Renal pelvis (tissue), 12 donors: ENCODE results near the gene PPFIA2. TPM values are rescaled to one million over a fixed set of nuclear protein-coding genes. Genes with fewer than 3 reads are reported as not detected.

ENCODE experiments used
- DNase-seq: peaks from one replicate; pipeline ENCODE4 v3.0.0-alpha.2; 2013
- long read RNA-seq, 16 experiments: transcript quantifications; one replicate each; lab custom pipeline, GENCODE V29; 2026
- polyA plus RNA-seq, 3 donors: library from polyadenylated mRNA; unstranded; fragments of 120-200 nt; gene quantifications; one replicate each; pipeline ENCODE4 v1.2.1, GENCODE V29; 2013; ENCODE audit not compliant: insufficient read length in 3 of 3

The PPFIA2 gene
- 1 to 10 TPM; 5.0 to 8.3 (median 6.2) TPM for polyA plus RNA-seq
- long read RNA-seq, donor 1, result 0 reads
- long read RNA-seq, donor 2, result 0 reads
- long read RNA-seq, donor 3, result 0 reads
- long read RNA-seq, donor 4, result 0 reads
- long read RNA-seq, donor 5, result 0 reads
- long read RNA-seq, donor 6, result 0 reads
- long read RNA-seq, donor 7, result 0 reads
- long read RNA-seq, donor 8, result 0 reads
- long read RNA-seq, donor 9, result 0 reads
- long read RNA-seq, donor 10, partial matches to known transcripts, result 0 of 1 reads
- long read RNA-seq, donor 10, other reads (novel, unspliced or antisense), result 0 of 1 reads
- long read RNA-seq, donor 11, result 0 reads
- long read RNA-seq, donor 12, result 0 reads
- long read RNA-seq, donor 13, result 0 reads
- long read RNA-seq, donor 14, result 0 reads
- long read RNA-seq, donor 15, result 0 reads
- long read RNA-seq, donor 16, result 0 reads

DNA sequence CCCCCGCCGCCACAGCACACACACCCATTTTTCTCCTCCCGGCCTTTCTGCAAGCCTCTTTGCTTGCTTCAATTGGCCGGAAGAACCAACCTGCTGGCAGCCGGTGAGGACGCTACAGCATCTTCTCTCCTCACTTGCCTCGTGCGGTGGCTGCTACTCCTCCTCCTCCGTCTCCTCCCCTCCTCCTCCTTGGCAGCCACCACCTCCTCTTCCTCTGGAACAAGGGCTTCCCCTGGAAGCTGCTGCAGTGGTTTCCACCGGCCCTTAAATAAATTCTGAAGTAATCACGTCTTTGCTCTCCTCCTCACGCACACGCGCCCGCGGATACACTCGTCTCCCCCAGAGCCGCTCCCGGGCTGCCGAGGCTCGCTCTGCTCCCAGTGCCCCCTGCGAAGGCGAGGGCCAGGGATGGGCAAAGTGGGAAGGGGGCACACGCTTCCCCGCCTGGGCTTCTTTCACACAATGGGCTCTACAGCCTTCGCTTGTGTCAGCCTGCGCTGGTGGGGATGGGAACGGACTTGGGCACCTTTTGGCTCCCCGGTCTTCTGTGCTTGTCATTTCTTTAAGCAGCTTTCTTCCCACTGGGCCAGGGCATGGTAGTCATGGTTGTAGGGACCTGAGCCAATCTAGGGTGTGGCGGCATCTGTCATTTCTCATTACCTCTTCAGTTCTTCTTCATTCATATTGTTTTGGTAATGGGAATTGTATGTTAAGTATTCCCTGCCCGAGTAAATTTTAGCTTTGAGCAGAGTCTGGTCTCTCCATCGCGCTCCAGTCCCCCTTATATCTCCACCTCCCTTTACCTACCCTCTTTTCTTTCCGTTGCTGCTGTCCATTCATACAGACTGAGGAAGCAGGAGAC lies at the start of gene PPFIA2:
Gene PPFIA2 (minus strand): TSS at position 161 of the 862 bp plus-strand sequence.
- peak; percentile 29 for DNase-seq

DNA sequence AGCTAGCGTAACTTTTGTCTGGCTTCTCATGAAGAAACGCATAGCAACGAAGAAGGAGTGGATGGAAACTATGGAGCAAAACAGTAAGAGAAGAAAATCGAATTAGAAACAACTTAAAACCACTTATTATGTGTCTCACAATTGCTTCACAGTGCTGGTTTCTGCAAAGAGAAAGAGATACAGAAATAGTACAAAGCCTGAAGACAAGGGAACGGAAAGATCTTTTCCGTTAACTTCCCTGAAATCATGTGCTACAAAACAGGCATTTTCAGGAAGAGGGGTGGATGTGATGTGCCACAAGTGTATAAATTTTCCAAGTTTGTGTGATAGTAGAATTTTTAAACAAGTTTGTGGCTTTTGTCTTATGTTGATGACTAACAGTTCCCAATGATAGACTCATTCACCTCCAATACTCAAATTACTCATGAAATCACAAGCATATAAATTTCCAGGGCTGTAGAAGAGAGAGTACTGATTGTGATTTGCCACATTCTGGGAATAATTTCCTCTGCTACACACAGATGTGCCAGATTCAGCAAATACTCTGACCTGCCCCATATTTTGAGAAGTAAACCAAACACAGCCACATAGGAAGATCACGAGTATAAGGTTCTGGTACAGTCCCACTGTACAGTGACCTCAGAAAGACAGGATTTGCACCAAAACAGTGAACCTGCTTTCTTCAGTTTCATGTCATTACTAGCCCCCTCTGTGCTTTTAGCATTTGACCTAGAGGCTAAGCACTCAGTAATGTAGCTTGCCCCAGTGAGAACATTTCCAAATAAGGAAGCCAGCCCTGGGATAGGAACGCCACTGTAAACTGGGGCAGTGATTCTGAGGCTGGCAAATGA lies 41.4 kb upstream of the PPFIA2 start:
- no peak for DNase-seq

DNA sequence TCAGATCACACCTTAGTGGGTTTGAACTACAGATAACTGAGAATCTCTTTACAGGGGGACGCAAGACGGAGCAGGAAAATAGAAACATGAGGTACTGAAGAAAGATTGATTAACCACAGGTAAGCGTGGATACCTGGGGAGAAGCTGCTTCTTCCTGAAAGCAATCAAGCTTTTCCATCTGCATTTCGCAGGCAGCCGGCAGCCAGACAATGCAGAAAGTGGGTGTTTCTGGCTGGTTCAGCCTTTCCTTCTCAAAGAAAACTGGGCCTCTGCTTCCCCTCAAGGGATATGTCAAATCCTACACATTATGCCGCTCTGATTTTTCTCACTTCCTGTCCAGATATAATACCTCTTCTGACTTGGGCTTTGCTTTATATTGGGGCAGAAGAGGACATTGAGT lies 39.1 kb upstream of the PPFIA2 start:
- no peak for DNase-seq

DNA sequence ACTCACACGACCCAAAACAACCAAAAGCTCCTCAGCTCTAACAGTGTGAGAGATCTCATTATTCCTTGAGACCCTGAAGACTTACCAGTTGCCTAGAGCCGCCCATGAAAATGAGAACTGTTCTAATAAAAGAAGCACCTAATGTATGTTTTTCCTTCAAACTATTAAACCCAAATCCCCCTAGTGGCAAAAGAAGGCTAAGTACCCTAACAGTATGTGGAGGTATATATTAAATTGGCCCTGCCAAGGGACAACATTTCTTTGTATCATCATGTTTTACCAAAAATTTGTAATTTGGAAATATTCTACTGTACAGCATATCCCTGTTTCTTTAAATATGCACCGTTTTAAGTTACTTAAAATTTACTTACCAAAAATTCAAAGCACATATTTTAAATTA lies 38.0 kb upstream of the PPFIA2 start:
- no peak for DNase-seq

DNA sequence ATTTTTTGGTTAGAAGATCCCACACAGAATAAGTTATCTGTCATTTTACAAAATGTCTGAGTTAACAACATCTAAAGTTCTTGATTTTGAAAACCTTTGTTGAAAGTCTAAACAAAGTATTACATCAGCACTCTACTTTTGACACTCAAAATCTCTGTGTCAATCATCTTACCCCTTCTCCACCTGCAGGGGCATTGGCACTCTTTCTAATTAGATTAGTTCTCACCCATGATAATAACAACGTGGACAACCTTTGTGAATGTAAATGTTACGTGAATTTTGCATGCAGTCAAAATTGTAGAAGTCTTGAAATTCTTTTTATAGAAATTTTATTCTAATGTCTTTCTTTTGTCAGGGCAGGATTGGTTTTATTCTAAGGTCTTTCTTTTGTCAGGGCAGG lies 33.5 kb upstream of the PPFIA2 start:
- no peak for DNase-seq

DNA sequence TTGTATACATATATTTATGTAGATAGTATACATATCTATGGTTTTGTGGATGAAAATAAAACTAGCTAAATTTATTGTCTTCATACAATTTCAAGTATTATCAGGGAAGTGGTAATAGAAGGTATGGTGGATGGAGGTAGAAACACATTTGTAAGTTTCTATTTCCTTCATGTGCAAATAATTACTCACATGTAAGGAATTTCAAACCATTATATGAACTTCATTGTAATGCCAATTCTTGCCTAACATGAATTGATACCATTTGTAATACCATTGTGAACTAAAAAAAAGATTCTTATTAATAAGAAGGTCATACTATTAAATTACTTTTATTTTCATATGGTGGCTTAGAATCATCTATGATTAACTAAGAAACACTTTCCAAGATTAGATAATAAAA lies 20.1 kb upstream of the PPFIA2 start:
- DNase-seq, result no peak

DNA sequence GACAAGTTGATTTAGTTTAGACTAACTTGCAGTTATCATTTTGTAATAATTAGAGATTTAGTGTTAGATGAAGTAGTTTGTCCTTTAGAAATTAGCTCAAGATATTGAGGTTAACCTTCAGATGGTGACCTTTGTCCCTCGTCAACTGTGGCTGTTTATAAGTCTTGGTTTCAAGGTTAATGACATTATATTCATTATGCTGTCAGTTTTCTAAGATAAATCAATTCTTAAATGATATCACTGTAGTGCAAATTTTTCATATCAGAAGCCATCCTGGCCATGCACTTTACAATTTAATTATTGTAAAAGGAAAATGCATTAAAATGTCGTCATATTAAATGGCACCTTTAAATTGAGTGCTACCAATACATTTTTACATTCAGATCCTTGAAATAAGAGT lies 19.6 kb upstream of the PPFIA2 start:
- no peak for DNase-seq

DNA sequence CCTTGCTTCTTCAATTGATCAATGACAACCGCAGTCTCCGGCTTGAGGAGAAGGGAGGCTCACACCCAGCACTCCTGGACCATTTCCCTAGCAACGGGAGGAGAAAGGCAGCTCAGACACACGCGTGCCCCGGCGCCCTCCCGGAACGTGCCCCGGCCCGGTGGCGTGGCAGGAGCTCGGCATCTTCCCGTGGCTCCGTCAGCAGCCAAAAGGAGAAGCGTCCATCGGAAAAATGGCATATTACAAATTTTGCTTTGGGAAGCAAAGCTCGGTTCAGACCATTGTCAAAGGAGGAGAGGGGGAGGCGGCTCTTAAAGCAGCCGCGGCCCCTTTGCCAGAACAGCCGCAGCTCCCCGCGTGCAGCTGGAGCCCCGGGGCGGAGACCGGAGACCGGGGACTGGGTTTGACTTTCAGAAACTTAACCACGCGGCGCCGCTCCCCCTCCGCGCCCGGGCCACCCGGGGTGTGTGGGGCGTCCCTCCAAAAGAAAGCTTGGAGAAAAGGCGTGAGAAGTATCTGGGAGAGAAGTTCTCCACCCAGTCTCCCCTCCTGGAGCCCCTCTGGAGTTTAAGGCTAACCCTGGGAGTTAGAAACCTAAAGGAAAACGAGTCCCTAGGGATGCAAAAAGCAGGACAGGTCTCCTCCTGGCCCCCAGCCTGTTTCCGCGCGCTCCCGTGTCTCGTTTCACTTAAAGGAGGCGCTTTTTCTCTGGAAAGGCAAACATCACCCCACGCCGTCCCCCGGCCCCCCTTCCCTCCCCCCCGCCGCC lies 545 bp downstream of the PPFIA2 start:
- DNase-seq, result peak; percentile 37

DNA sequence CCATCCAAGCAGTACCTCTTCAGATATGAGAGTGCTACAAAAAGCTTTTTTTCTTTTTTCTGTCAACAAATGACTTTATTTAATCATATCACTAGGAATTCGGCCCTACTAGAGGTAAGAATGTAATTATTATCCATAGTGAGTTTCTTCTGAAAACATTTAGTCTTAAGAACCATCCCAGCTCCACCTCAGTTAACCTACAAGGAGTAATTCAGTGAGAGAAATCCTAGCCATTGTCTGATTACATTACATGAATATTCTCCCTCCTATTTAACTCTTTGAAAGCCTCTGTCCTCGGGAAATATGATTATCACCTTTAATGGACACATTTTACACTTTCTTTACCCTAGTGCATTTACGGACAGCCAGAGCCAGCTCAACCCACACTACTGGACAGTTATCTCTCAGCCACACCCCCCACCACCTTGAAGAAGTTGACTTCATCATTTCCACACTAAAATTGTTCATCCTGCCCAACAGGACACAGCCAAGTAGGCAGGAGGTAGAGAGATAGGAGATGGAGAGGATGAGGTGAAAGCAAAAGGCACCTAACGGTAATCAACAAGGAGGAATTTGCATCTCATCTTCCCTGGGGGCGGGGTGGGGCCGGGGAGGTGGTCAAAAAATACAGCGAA lies 1.3 kb downstream of the PPFIA2 start:
- no peak for DNase-seq

DNA sequence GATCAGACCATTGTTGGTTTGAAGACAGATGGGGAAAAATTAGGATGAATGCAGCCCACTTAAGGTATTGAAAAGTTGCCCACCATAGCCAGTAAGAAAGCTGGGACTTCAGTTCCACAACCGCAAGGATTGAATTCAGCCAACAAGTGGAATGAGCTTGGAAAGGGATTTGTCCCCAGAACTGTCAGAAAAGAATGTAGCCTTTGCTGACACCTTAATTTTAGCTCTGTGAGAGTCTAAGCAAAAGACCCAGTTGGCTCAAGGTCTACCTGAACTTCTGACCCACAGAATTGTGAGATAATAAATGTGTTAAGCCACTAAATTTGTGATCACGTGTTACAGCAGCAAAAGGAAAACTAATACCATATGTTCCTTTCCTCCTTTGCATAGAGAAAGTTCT lies 29.4 kb downstream of the PPFIA2 start:
- no peak for DNase-seq

DNA sequence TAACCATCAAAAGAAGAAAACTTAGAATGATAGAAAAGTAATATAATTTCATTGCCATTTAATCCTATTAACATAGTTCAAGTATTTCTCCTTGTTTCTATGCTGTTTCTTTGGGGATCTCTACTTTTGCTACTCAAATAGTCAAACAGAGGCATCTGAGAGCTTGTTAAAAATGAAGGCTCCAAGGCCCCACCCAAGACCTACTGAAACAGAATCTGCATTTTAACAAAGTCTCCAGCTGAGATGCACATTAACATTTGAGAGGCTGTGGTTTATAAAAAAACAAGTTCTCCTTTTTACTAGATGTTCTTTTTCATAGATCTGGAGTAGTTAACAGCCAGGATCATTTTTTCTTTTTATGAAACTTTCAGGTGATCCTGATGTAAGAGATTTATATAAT lies 31.8 kb downstream of the PPFIA2 start:
- no peak for DNase-seq

DNA sequence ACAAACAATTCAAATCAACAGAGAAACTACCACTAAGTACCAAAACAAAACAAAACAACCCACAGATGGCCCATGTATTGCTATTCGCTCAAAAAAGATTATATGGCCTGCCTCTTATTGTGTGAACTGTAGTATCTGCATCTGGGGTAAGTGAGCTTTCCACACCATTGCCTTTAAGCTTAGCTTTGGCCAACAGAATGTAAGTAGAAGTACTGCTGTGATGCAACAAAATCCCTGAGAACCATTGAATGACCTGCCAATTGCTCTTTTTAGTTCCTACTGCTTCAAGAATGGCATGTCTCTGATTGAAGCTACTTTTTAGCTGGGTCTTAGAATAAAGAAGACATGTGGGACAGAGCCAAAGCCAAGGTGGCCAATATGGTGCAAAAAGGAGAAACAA lies 32.5 kb downstream of the PPFIA2 start:
- DNase-seq, result no peak

DNA sequence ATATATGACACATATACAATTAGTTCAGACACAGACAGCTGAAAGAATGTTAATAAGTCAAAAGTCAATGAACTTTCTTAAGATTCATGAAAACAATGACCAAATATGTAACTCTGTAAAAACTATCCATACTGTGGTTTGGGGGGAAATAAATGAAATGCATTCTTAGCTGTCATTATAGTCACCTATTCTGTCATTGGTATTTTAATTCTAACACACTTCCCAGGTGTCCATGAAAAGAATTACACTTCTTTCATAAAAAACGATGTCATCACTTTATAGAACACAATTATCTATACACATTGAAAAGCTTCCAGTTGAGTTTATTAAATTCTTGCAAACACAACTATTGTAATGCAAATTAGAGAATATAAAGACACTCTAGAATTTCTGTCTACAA lies 35.8 kb downstream of the PPFIA2 start:
- no peak for DNase-seq

DNA sequence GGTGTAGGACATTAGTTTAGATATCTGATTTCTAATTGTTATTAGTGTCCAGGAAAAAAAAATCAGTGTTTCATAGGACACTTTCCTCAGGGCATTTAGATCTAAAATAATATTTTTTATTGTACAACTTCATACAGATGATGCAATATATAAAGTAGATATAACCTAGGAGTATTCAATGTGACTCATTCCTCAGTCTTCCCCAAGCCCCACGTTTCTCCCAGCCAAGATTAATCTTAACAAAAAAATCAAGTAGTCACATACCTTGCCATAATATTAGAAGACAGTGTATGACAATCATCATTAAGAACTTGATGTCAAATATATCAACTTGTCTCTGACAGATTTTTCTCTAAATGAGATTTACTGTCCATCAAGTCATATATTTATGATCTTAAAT lies 37.1 kb downstream of the PPFIA2 start:
- DNase-seq, result no peak

DNA sequence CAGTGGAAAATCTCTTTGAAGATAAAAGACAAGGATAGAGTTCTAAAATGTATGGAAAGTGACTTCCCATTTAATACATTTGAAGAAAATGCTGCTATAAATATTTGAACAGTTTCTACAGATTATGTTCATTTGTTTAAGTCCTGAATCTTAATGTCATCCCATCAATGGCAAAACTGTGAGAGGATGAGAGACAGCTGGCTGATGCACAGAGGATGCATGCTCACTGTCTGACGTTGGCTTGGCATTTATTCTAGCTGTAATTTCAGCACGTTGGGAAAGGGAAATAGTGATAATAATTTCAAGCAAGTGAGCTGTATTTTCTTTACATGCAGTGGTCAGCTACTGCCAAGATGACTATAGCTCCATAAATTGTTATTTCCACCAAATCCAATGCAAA lies 40.5 kb downstream of the PPFIA2 start:
- DNase-seq, result no peak

DNA sequence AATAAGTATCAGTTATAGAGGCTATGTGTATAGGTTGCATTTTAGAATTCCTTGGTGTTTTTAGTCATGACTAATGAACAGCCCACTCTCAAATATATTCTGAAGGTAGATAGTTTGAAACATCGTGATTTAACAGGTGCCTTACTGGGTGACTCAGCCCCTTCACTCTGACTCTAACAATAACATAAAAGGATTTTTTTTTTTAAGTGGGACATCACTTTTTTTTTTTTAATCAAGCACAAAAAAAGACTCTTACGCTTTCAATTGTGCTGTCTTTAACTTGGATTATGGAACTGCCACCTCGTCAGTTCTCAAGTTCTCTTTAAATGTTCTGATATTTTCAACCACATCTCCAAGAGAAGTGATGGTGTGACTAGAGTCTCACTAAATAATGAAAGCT lies 46.6 kb downstream of the PPFIA2 start:
- DNase-seq, result no peak

DNA sequence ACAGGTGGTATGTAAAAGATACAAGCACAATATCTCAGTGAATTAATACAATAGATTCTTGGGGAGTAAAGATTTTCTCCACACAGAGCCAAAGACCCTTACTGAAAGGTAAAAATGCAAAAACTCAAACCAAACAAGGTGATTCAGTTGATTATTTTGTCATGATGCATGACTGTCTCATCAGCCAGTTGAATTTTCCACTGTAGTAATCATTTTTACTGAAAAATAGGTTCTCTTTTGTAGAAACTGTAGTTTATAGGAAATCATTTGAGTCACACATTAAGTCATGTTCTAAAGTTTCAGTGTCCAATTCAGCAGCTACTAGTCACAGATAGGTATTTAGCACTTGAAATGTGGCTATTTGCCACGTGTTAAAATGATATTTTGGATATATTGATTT lies 53.6 kb downstream of the PPFIA2 start:
- DNase-seq, result no peak

DNA sequence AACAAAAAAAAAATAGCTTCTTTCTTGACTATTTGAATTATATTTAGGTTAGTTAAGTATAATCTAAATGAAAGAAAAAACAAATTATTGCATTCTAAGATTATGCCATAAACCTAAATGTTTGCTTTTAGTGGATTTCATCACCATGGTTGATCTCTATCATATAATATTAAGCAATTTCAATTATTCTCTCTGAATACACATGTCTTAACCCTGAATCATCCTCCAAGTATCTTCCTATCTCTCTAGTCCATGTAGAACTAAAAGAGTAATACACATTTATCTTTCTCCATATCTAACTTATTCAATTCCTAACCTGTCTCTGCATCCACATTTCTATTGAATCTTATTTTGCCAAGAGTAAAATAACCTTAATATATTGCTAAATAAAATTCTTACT lies 59.6 kb downstream of the PPFIA2 start:
- no peak for DNase-seq

DNA sequence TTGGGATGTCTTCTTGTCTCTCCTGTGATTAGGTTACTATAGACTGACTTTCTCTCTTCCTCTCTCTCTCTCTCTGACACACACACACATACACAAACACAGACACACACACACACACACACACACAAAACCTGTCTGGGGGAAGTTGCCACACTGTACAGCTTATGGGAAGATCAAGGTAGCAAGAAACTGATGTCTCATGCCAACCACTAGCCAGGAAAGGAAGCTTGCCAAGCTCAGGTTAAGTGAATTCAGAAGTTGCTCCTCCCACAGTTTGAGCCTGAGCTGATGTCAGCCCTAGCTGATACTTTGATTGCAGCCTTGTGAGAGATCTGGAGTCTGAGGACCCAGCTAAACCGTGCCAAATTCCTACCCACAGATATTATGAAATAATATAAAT lies 67.1 kb downstream of the PPFIA2 start:
- no peak for DNase-seq

DNA sequence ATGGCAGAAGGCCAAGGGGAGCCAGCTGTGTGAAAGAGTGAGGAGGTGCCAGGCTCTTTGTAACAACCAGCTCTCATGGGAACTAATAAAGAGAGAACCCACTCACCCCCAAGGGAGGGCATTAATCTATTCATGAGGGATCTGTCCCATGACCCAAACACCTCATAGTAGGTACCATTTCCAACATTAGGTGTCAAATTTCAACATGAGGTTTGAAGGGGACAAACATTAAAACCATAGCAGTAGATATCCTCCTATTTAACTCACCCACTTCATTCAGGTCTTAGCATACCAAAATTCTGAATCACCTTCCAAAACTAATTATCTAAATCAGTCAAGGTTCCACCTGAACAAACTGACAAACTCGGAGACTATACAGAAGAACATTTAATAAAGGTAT lies 75.3 kb downstream of the PPFIA2 start:
- DNase-seq, result no peak

DNA sequence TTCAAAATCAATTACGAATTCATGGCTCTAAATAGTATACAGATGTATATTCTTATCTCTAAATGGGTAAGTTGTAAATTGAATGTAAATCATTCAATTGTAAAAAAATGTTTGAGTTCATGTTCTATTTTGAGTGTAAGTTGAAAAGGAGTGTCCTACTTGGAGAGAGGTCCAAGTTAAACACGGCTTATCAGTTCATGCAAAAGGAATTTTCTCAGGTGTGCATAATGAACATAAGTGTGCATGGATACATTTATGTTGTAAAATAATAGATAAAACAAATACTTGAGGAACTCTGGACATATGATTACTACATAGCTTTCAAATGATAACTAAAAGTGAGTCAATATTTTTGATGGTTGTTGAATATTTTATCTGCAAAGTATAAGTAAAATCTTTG lies 79.5 kb downstream of the PPFIA2 start:
- DNase-seq, result no peak
